Caco-2 (cell line): ENCODE measurements around the gene SULT2B1. TPM values are rescaled to one million over a fixed set of nuclear protein-coding genes. Genes with fewer than 3 reads are reported as not detected.

Source experiments
- BruUV-seq: library from RNA; stranded (reverse); fragments of 400-500 nt; replicated peaks from 2 replicates; lab custom pipeline; 2021; lab: Mats Ljungman, UMichigan
- CTCF ChIA-PET: fragments of 300-600 bp; sonication (Branson Sonifier 250); formaldehyde crosslinking; loops from one replicate; lab custom pipeline; 2022; ENCODE audit warnings: antibody characterized with exemption; lab: Charles Lee
- POLR2A ChIA-PET: fragments of 300-600 bp; sonication (Branson Sonifier 250); formaldehyde crosslinking; loops from one replicate; lab custom pipeline; 2022; ENCODE audit warnings: antibody characterized with exemption; lab: Charles Lee
- DNase-seq, 2 experiments: peaks; one replicate each; pipeline versions ENCODE4 v3.0.0 to v3.0.0-alpha.2; 2020 to 2022
- H3K27me3 ChIP-seq: replicated peaks from 2 replicates; pipeline ENCODE4 v1.6.0; 2011; ENCODE audit warnings: low read length; ENCODE audit not compliant: control insufficient read depth, insufficient read depth
- H3K36me3 ChIP-seq: 2 replicates; pipeline ENCODE4 v1.5.1; 2011; ENCODE audit warnings: low read length; ENCODE audit not compliant: control insufficient read depth, insufficient read depth
- H3K4me1 ChIP-seq: fragments of 250-450 bp; sonication (Bioruptor Pico); 2 replicates; pipeline ENCODE4 v1.5.1; 2020; ENCODE audit warnings: mild to moderate bottlenecking
- H3K4me3 ChIP-seq: 2 replicates; pipeline ENCODE4 v1.5.1; 2011; ENCODE audit warnings: low read depth, mild to moderate bottlenecking, control low read depth, low read length
- H3K9me3 ChIP-seq: fragments of 250-450 bp; sonication (Bioruptor Pico); 2 replicates; pipeline ENCODE4 v1.5.1; 2020; ENCODE audit warnings: mild to moderate bottlenecking, moderate library complexity
- H3K27ac Mint-ChIP-seq: one replicate; pipeline ENCODE4 v1.8.0; 2022; ENCODE audit warnings: mixed read lengths; ENCODE audit not compliant: unreplicated experiment
- H3K27me3 Mint-ChIP-seq: one replicate; pipeline ENCODE4 v1.8.0; 2022; ENCODE audit warnings: mixed read lengths; ENCODE audit not compliant: insufficient read depth, unreplicated experiment
- H3K36me3 Mint-ChIP-seq: one replicate; pipeline ENCODE4 v1.8.0; 2022; ENCODE audit warnings: mild to moderate bottlenecking, mixed read lengths; ENCODE audit not compliant: insufficient read depth, unreplicated experiment
- H3K4me1 Mint-ChIP-seq: one replicate; pipeline ENCODE4 v1.8.0; 2022; ENCODE audit warnings: low read depth, mixed read lengths; ENCODE audit not compliant: unreplicated experiment
- H3K4me3 Mint-ChIP-seq: one replicate; pipeline ENCODE4 v1.8.0; 2022; ENCODE audit warnings: mild to moderate bottlenecking, moderate library complexity, mixed read lengths; ENCODE audit not compliant: unreplicated experiment
- H3K9me3 Mint-ChIP-seq: one replicate; pipeline ENCODE4 v1.8.0; 2022; ENCODE audit warnings: mixed read lengths; ENCODE audit not compliant: unreplicated experiment
- CTCF ChIP-seq, 2 experiments: fragments of 200-600 bp in 1 of 2; IDR thresholded peaks; 1 replicate in 1 of 2; 2 replicates in 1 of 2; pipeline versions ENCODE4 v1.5.1 to v1.8.0; 2011 to 2022; ENCODE audit warnings: antibody characterized with exemption in 1 of 2, control low read depth in 1 of 2, inconsistent platforms in 1 of 2, low read depth in 1 of 2, low read length in 1 of 2, mild to moderate bottlenecking in 1 of 2, moderate library complexity in 1 of 2; ENCODE audit not compliant: insufficient read depth in 1 of 2, severe bottlenecking in 1 of 2, unreplicated experiment in 1 of 2
- intact Hi-C: fragments of 100-400 bp; cut with micrococcal nuclease; formaldehyde crosslinking; loops from one replicate; pipeline ENCODE4 v1.10.0; 2022; ENCODE audit not compliant: unreplicated experiment
- total RNA-seq: library from RNA; stranded (reverse); gene quantifications from 2 replicates; pipeline ENCODE4 v1.2.3, GENCODE V29; 2022

Gene SULT2B1
- total RNA-seq, 1 experiment from 2014 or later: 1.4 TPM

- H3K36me3 ChIP-seq: no peaks in the 10 kb centered on the region
- Mint-ChIP-seq H3K36me3 (peaks cover 6% of the 10 kb centered on the region), H3K9me3 (peaks cover 41% of the 10 kb centered on the region), H3K27ac (no peak overlapping the region), H3K27me3 (no peaks in the 10 kb centered on the region), H3K4me1 (no peaks in the 10 kb centered on the region), H3K4me3 (no peak overlapping the region)
- no peaks in the 10 kb centered on the region for H3K4me1 ChIP-seq
- intact Hi-C loops: no loop called here
- no peak overlapping the region for H3K4me3 ChIP-seq
- DNase-seq: no peak
- no TSS peak for BruUV-seq
- ChIA-PET CTCF (no interaction called here), POLR2A (no interaction called here)
- no peak for TF ChIP-seq CTCF (IDR thresholded peaks at IDR 0.05; ENCODE audit: insufficient read depth in 1 of 2, low read depth in 1 of 2, low read length in 1 of 2, severe bottlenecking in 1 of 2, unreplicated experiment in 1 of 2)
- H3K27me3 ChIP-seq: no peaks in the 10 kb centered on the region
- peaks cover 32% of the 10 kb centered on the region for H3K9me3 ChIP-seq
Observed at GRCh38 chr19:48524221-48524620, 27.8 kb upstream of the SULT2B1 start.

GRCh38 chr19:48524732-48525131 is 27.2 kb upstream of the SULT2B1 start:
- Histone ChIP-seq H3K4me1 (no peaks in the 10 kb centered on the region), H3K4me3 (no peak overlapping the region), H3K27me3 (no peaks in the 10 kb centered on the region), H3K9me3 (peaks cover 35% of the 10 kb centered on the region), H3K36me3 (no peaks in the 10 kb centered on the region)
- Mint-ChIP-seq H3K4me3 (no peak overlapping the region), H3K27ac (no peak overlapping the region), H3K4me1 (no peaks in the 10 kb centered on the region), H3K9me3 (peaks cover 46% of the 10 kb centered on the region), H3K27me3 (no peaks in the 10 kb centered on the region), H3K36me3 (peaks cover 8% of the 10 kb centered on the region)
- no peak for DNase-seq
- CTCF ChIA-PET: no interaction called here
- no peak for TF ChIP-seq CTCF (IDR thresholded peaks at IDR 0.05; ENCODE audit: insufficient read depth in 1 of 2, low read depth in 1 of 2, low read length in 1 of 2, severe bottlenecking in 1 of 2, unreplicated experiment in 1 of 2)
- intact Hi-C loops: no loop called here
- no TSS peak for BruUV-seq
- POLR2A ChIA-PET: no interaction called here

GRCh38 chr19:48529156-48529555 is 22.8 kb upstream of the SULT2B1 start:
- intact Hi-C loops: no loop called here
- H3K27ac Mint-ChIP-seq: no peak overlapping the region
- H3K4me1 Mint-ChIP-seq: peaks cover 11% of the 10 kb centered on the region
- CTCF ChIA-PET: no interaction called here
- Histone ChIP-seq H3K27me3 (no peaks in the 10 kb centered on the region), H3K4me3 (no peak overlapping the region), H3K4me1 (no peaks in the 10 kb centered on the region), H3K36me3 (no peaks in the 10 kb centered on the region), H3K9me3 (peaks cover 32% of the 10 kb centered on the region)
- H3K27me3 Mint-ChIP-seq: no peaks in the 10 kb centered on the region
- no TSS peak for BruUV-seq
- POLR2A ChIA-PET: no interaction called here
- no peak overlapping the region for H3K4me3 Mint-ChIP-seq
- TF ChIP-seq CTCF (IDR thresholded peaks at IDR 0.05; ENCODE audit: insufficient read depth in 1 of 2, low read depth in 1 of 2, low read length in 1 of 2, severe bottlenecking in 1 of 2, unreplicated experiment in 1 of 2): no peak
- no peak for DNase-seq
- H3K9me3 Mint-ChIP-seq: peaks cover 43% of the 10 kb centered on the region
- H3K36me3 Mint-ChIP-seq: peaks cover 12% of the 10 kb centered on the region
